Astrocyte (in vitro differentiated cells and primary cell): ENCODE results near the gene GFER.

Experiments used
- EZH2 ChIP-seq: IDR thresholded peaks from 2 replicates; pipeline ENCODE4 v1.6.1; 2012; ENCODE audit warnings: mild to moderate bottlenecking, low read length, inconsistent platforms; ENCODE audit not compliant: insufficient read depth
- TF ChIP-seq, protein P1 (sequence below): IDR thresholded peaks from 2 replicates; pipeline ENCODE4 v1.5.1; 2011; ENCODE audit warnings: low read depth, mild to moderate bottlenecking, inconsistent platforms, low read length, moderate library complexity; ENCODE audit not compliant: insufficient read depth

GRCh38 chr16:1997494-1998359 is 13.7 kb downstream of the GFER start:
- TF ChIP-seq, protein P1, sequence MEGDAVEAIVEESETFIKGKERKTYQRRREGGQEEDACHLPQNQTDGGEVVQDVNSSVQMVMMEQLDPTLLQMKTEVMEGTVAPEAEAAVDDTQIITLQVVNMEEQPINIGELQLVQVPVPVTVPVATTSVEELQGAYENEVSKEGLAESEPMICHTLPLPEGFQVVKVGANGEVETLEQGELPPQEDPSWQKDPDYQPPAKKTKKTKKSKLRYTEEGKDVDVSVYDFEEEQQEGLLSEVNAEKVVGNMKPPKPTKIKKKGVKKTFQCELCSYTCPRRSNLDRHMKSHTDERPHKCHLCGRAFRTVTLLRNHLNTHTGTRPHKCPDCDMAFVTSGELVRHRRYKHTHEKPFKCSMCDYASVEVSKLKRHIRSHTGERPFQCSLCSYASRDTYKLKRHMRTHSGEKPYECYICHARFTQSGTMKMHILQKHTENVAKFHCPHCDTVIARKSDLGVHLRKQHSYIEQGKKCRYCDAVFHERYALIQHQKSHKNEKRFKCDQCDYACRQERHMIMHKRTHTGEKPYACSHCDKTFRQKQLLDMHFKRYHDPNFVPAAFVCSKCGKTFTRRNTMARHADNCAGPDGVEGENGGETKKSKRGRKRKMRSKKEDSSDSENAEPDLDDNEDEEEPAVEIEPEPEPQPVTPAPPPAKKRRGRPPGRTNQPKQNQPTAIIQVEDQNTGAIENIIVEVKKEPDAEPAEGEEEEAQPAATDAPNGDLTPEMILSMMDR = no peak
- TF ChIP-seq EZH2 = no peak
